H9 (cell line): ENCODE results near the gene SMIM23. TPM values are rescaled to one million over a fixed set of nuclear protein-coding genes. Genes with fewer than 3 reads are reported as not detected.

ENCODE experiments used
- DNase-seq: peaks from one replicate; pipeline ENCODE4 v3.0.0-alpha.2; 2017
- H2AFZ ChIP-seq: one replicate; pipeline ENCODE4 v1.6.1; 2013; ENCODE audit warnings: mild to moderate bottlenecking, low read length, control low read depth, moderate library complexity
- H2AK5ac ChIP-seq: 2 replicates; pipeline ENCODE4 v1.6.1; 2013; ENCODE audit warnings: low read length, control low read depth, mixed read lengths; ENCODE audit not compliant: insufficient read length
- H2BK120ac ChIP-seq: one replicate; pipeline ENCODE4 v1.6.1; 2013; ENCODE audit warnings: low read depth, mild to moderate bottlenecking, low read length, control low read depth, inconsistent platforms; ENCODE audit not compliant: poor library complexity, severe bottlenecking
- H2BK12ac ChIP-seq: 2 replicates; pipeline ENCODE4 v1.6.1; 2013; ENCODE audit warnings: low read length, control low read depth, mixed read lengths, low read depth; ENCODE audit not compliant: insufficient read length
- H2BK15ac ChIP-seq: 2 replicates; pipeline ENCODE4 v1.6.1; 2013; ENCODE audit warnings: low read depth, low read length, control low read depth
- H2BK20ac ChIP-seq: one replicate; pipeline ENCODE4 v1.6.1; 2013; ENCODE audit warnings: low read depth, mild to moderate bottlenecking, low read length, control low read depth, inconsistent platforms; ENCODE audit not compliant: poor library complexity, severe bottlenecking
- H2BK5ac ChIP-seq: 2 replicates; pipeline ENCODE4 v1.6.1; 2013; ENCODE audit warnings: low read length, control low read depth, mixed read lengths; ENCODE audit not compliant: insufficient read length
- H3K14ac ChIP-seq: 2 replicates; pipeline ENCODE4 v1.6.1; 2013; ENCODE audit warnings: low read length, control low read depth; ENCODE audit not compliant: insufficient read depth
- H3K18ac ChIP-seq: 2 replicates; pipeline ENCODE4 v1.6.1; 2013; ENCODE audit warnings: low read depth, mild to moderate bottlenecking, mixed read lengths, low read length, control low read depth; ENCODE audit not compliant: insufficient read length
- H3K23ac ChIP-seq: 2 replicates; pipeline ENCODE4 v1.6.1; 2013; ENCODE audit warnings: low read length, control low read depth, mixed read lengths, low read depth; ENCODE audit not compliant: insufficient read length
- H3K23me2 ChIP-seq: 2 replicates; pipeline ENCODE4 v1.6.1; 2013; ENCODE audit warnings: low read depth, mild to moderate bottlenecking, mixed read lengths, low read length, control low read depth; ENCODE audit not compliant: insufficient read length, poor library complexity, severe bottlenecking
- H3K27ac ChIP-seq: 2 replicates; pipeline ENCODE4 v1.5.1; 2013; ENCODE audit warnings: low read length, control low read depth, mixed read lengths, low read depth; ENCODE audit not compliant: insufficient read length
- H3K27me3 ChIP-seq: 2 replicates; pipeline ENCODE4 v1.6.1; 2013; ENCODE audit warnings: low read length, control low read depth, inconsistent platforms; ENCODE audit not compliant: insufficient read depth
- H3K4ac ChIP-seq: 2 replicates; pipeline ENCODE4 v1.6.1; 2013; ENCODE audit warnings: low read depth, mild to moderate bottlenecking, control low read depth, inconsistent platforms, low read length, moderate library complexity
- H3K4me1 ChIP-seq: 2 replicates; pipeline ENCODE4 v1.6.1; 2013; ENCODE audit warnings: low read length, control low read depth, inconsistent platforms; ENCODE audit not compliant: insufficient read depth
- H3K4me2 ChIP-seq: 2 replicates; pipeline ENCODE4 v1.6.1; 2013; ENCODE audit warnings: low read length, control low read depth, mixed read lengths; ENCODE audit not compliant: insufficient read length, insufficient read depth
- H3K56ac ChIP-seq: 2 replicates; pipeline ENCODE4 v1.6.1; 2013; ENCODE audit warnings: low read depth, mild to moderate bottlenecking, mixed read lengths, low read length, control low read depth; ENCODE audit not compliant: insufficient read length
- H3K79me1 ChIP-seq: 2 replicates; pipeline ENCODE4 v1.6.1; 2013; ENCODE audit warnings: low read depth, mild to moderate bottlenecking, moderate library complexity, low read length, control low read depth, inconsistent platforms; ENCODE audit not compliant: insufficient read depth, poor library complexity, severe bottlenecking
- H3K79me2 ChIP-seq: 2 replicates; pipeline ENCODE4 v1.6.1; 2013; ENCODE audit warnings: low read length, control low read depth, inconsistent platforms; ENCODE audit not compliant: insufficient read depth
- H3K9ac ChIP-seq: 2 replicates; pipeline ENCODE4 v1.6.1; 2013; ENCODE audit warnings: low read length, control low read depth, mixed read lengths; ENCODE audit not compliant: insufficient read length; ENCODE audit errors: extremely low read depth
- H3K9me3 ChIP-seq: one replicate; pipeline ENCODE4 v1.6.1; 2013; ENCODE audit warnings: low read depth, low read length, inconsistent platforms; ENCODE audit not compliant: control insufficient read depth
- H3T11ph ChIP-seq: one replicate; pipeline ENCODE4 v1.6.1; 2013; ENCODE audit warnings: mild to moderate bottlenecking, low read length, control low read depth, inconsistent platforms
- H4K20me1 ChIP-seq: one replicate; pipeline ENCODE4 v1.6.1; 2013; ENCODE audit not compliant: control insufficient read depth, insufficient read length, insufficient read depth
- H4K5ac ChIP-seq: 2 replicates; pipeline ENCODE4 v1.6.1; 2013; ENCODE audit warnings: low read depth, mild to moderate bottlenecking, mixed read lengths, low read length, control low read depth; ENCODE audit not compliant: insufficient read length
- H4K8ac ChIP-seq: replicated peaks from 2 replicates; pipeline ENCODE4 v1.6.1; 2013; ENCODE audit warnings: low read length, control low read depth, mixed read lengths, low read depth; ENCODE audit not compliant: insufficient read length
- H4K91ac ChIP-seq: 2 replicates; pipeline ENCODE4 v1.6.1; 2013; ENCODE audit warnings: low read depth, mild to moderate bottlenecking, moderate library complexity, mixed read lengths, low read length, control low read depth; ENCODE audit not compliant: insufficient read length
- H3K27ac Mint-ChIP-seq, 3 experiments: 2 replicates in 2 of 3; 3 replicates in 1 of 3; pipeline ENCODE4 v1.8.0; 2020 to 2021; ENCODE audit warnings: mixed read lengths in 3 of 3, mild to moderate bottlenecking in 1 of 3, moderate library complexity in 1 of 3
- H3K27me3 Mint-ChIP-seq: 2 replicates; pipeline ENCODE4 v1.8.0; 2021; ENCODE audit warnings: low read depth, mild to moderate bottlenecking, moderate library complexity, mixed read lengths
- H3K36me3 Mint-ChIP-seq, 3 experiments: 2 replicates in 2 of 3; 3 replicates in 1 of 3; pipeline ENCODE4 v1.8.0; 2020 to 2021; ENCODE audit warnings: low read depth in 3 of 3, mixed read lengths in 3 of 3; ENCODE audit not compliant: insufficient read depth in 1 of 3
- H3K4me1 Mint-ChIP-seq, 2 experiments: 2 replicates each; pipeline ENCODE4 v1.8.0; 2020; ENCODE audit warnings: mixed read lengths in 2 of 2
- H3K4me3 Mint-ChIP-seq, 2 experiments: 2 replicates in 1 of 2; 3 replicates in 1 of 2; pipeline ENCODE4 v1.8.0; 2020 to 2021; ENCODE audit warnings: mild to moderate bottlenecking in 2 of 2, mixed read lengths in 2 of 2, moderate library complexity in 1 of 2
- H3K9me3 Mint-ChIP-seq, 2 experiments: 2 replicates in 1 of 2; 3 replicates in 1 of 2; pipeline ENCODE4 v1.8.0; 2020; ENCODE audit warnings: mild to moderate bottlenecking in 2 of 2, mixed read lengths in 2 of 2, moderate library complexity in 1 of 2
- CTCF ChIP-seq: fragments of 200-600 bp; sonication (generic); conservative IDR thresholded peaks from 3 replicates; pipeline ENCODE4 v1.8.0; 2021; ENCODE audit warnings: antibody characterized with exemption, mild to moderate bottlenecking
- WGBS: extraction: QIAGEN DNeasy Blood & Tissue Kit; methylation state at CpG from one replicate; pipeline ENCODE4 v1.1.7; 2013; ENCODE audit warnings: missing lambda C conversion rate, low lambda C conversion rate, mixed read lengths; ENCODE audit not compliant: insufficient read length; ENCODE audit errors: extremely low coverage; 5-methylcytosine and 5-hydroxymethylcytosine counted together
- total RNA-seq: library from RNA; stranded (reverse); gene quantifications from 2 replicates; pipeline ENCODE4 v1.2.1, GENCODE V29; 2021

SMIM23 gene
- total RNA-seq, 1 experiment from 2014 or later: not detected

- Histone ChIP-seq H3K14ac (no peak overlapping the region), H4K20me1 (no peaks in the 10 kb centered on the region), H2AFZ (no peak overlapping the region), H3K9ac (no peak overlapping the region), H2BK12ac (no peak overlapping the region), H4K5ac (no peak overlapping the region), H3K18ac (no peak overlapping the region), H3K56ac (no peak overlapping the region), H3K4me2 (no peak overlapping the region), H2AK5ac (no peak overlapping the region), H3K4me1 (no peaks in the 10 kb centered on the region), H3K4ac (no peak overlapping the region), H2BK120ac (no peak overlapping the region), H3K27me3 (no peaks in the 10 kb centered on the region; the same call in 1 of the 2 replicates), H3K79me1 (no peaks in the 10 kb centered on the region), H3K9me3 (no peaks in the 10 kb centered on the region), H3K79me2 (no peaks in the 10 kb centered on the region), H2BK5ac (no peak overlapping the region), H4K91ac (no peak overlapping the region), H2BK20ac (no peak overlapping the region), H3K23ac (no peak overlapping the region), H3K27ac (no peak overlapping the region), H3K23me2 (no peaks in the 10 kb centered on the region), H4K8ac (no peak overlapping the region), H2BK15ac (no peak overlapping the region), H3T11ph (no peak overlapping the region)
- no peak overlapping the region for H3K27ac Mint-ChIP-seq
- peaks cover 16% of the 10 kb centered on the region for H3K27me3 Mint-ChIP-seq
- DNase-seq: no peak
- no CpG with 5 or more reads among the region's 7 CpGs for WGBS
- H3K9me3 Mint-ChIP-seq: peaks cover 0 to 4% of the 10 kb centered on the region in 2 experiments; a peak in 2 of 5 replicates
- H3K4me1 Mint-ChIP-seq: peaks cover 0 to 4% of the 10 kb centered on the region in 2 experiments; a peak in 1 of 4 replicates
- H3K36me3 Mint-ChIP-seq: no peaks in the 10 kb centered on the region
- H3K4me3 Mint-ChIP-seq: no peak overlapping the region
- TF ChIP-seq CTCF: no peak
Measured at GRCh38 chr5:171813813-171814490, 28.3 kb downstream of the SMIM23 start.
